IgD-negative memory B cell (primary cell): ENCODE data around the gene RPA1. TPM values are rescaled to one million over a fixed set of nuclear protein-coding genes. Genes with fewer than 3 reads are reported as not detected.
"Not testable (repeated sequence)": the region's sequence is repeated elsewhere in the genome, so short reads cannot be mapped to it uniquely, and the experiment has no call there.

Experiments used
- H3K27ac Mint-ChIP-seq, 3 donors: one replicate each; pipeline ENCODE4 v1.8.0; 2020 to 2022; ENCODE audit warnings: mild to moderate bottlenecking in 3 of 3, mixed read lengths in 3 of 3, moderate library complexity in 1 of 3
- H3K27me3 Mint-ChIP-seq: one replicate; pipeline ENCODE4 v1.8.0; 2021; ENCODE audit warnings: mixed read lengths
- H3K36me3 Mint-ChIP-seq: one replicate; pipeline ENCODE4 v1.8.0; 2020; ENCODE audit warnings: mild to moderate bottlenecking, mixed read lengths
- H3K4me1 Mint-ChIP-seq, 3 donors: one replicate each; pipeline ENCODE4 v1.8.0; 2020 to 2022; ENCODE audit warnings: mixed read lengths in 3 of 3, mild to moderate bottlenecking in 1 of 3
- H3K4me3 Mint-ChIP-seq, 4 donors: one replicate each; pipeline ENCODE4 v1.8.0; 2020 to 2022; ENCODE audit warnings: mild to moderate bottlenecking in 4 of 4, mixed read lengths in 4 of 4, moderate library complexity in 3 of 4
- H3K9me3 Mint-ChIP-seq, 3 donors: one replicate each; pipeline ENCODE4 v1.8.0; 2020 to 2021; ENCODE audit warnings: mixed read lengths in 3 of 3, mild to moderate bottlenecking in 1 of 3
- polyA plus RNA-seq: library from polyadenylated mRNA; unstranded; fragments of 300-500 nt; fragmentation: Illumina TruSeq; gene quantifications from one replicate; pipeline ENCODE4 v1.2.3, GENCODE V29; 2021

The RPA1 gene
- polyA plus RNA-seq, result 57.7 TPM

- Mint-ChIP-seq H3K27ac (peak within 1 kb of the TSS; percentile 85 to 95 (median 92)), H3K4me3 (peak within 1 kb of the TSS; percentile 91 to 97 (median 96)), H3K9me3 (no peaks in the 10 kb centered on the region), H3K27me3 (no peaks in the 10 kb centered on the region), H3K4me1 (peaks cover 26 to 39% (median 35%) of the 10 kb centered on the region in 3 donors), H3K36me3 (peaks cover 9% of the 10 kb centered on the region)
Measured at GRCh38 chr17:1829592-1830257, at the start of gene RPA1, which contains the start of gene SMYD4. RPA1 (plus strand) TSS chr17:1830005; CDS start chr17:1830094, 89 bp downstream. SMYD4 (minus strand) TSS chr17:1829902; CDS start chr17:1827994, 1,908 bp downstream.

DNA sequence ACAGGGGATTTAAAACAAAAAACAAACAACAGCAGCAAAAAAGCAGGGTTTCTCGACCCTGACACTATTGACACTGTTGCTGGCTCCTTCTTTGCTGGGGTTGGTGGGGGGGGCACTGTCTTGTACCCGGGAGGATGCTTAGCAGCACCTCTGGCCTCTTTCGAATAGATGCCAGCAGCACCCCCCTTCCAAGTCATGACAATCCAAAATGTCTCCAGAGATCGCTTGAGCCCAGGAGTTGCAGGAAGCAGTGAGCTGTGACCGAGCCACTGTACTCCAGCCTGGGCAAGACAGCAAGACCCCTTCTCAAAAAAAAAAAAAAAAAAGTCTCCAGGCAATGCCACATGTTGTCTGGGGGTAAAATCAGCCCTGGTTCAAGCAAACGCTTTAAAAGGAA lies 47.6 kb upstream of the RPA1 start:
- Mint-ChIP-seq H3K9me3 (no peaks in the 10 kb centered on the region), H3K4me1 (peaks cover 14 to 22% (median 16%) of the 10 kb centered on the region in 3 donors), H3K4me3 (peak overlapping the region in 2 of 4 donors; percentile 66 to 85), H3K36me3 (peaks cover 9% of the 10 kb centered on the region), H3K27me3 (no peaks in the 10 kb centered on the region), H3K27ac (peak overlapping the region; percentile 51 to 98 (median 94))

GRCh38 chr17:1783271-1783670 lies 46.5 kb upstream of the RPA1 start:
- H3K9me3 Mint-ChIP-seq, result no peaks in the 10 kb centered on the region
- H3K4me1 Mint-ChIP-seq, result peaks cover 14 to 22% (median 16%) of the 10 kb centered on the region in 3 donors
- no peaks in the 10 kb centered on the region for H3K27me3 Mint-ChIP-seq
- H3K4me3 Mint-ChIP-seq, result peak overlapping the region; percentile 10 to 90 (median 75)
- peak overlapping the region; percentile 51 to 98 (median 94) for H3K27ac Mint-ChIP-seq
- peaks cover 10% of the 10 kb centered on the region for H3K36me3 Mint-ChIP-seq

DNA sequence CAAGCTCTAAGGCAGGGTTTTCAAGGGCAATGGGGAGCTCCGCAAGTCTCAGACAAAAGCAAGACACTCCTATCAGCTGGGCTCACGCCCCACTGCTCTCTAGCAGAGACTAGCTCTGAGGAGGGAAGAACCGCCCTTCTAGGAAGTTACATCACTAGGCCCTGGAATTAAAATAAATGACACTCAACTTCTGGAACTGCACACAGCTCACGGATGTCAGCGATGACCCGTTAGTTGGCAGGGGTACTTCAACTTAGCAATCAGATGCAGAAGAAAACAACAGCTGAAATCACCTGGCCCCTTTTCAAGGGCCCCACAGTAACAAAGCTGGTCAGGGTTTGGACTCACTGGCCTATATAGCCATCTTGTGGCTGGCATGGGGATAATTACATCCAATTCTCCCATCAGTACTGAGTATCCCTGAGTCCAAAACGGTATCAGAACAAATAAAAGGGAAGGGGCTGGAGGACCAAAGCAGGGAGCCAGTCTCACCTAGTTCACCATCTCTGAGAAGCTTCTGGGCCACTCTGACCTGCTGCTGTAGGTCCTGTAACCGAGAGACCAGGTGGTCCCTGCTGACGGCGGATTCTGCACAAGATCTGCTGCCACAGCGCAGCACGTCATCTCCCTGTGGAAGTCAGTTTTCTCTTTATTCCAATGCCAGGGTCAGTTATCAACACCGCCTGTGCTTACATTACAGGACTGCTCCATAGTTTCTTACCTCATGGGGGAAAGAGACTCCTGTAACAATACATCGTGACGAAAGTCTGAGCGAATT lies 45.8 kb upstream of the RPA1 start:
- no peaks in the 10 kb centered on the region for H3K9me3 Mint-ChIP-seq
- peak overlapping the region; percentile 10 to 90 (median 60) for H3K4me3 Mint-ChIP-seq
- H3K27ac Mint-ChIP-seq, result peak overlapping the region; percentile 51 to 98 (median 94)
- H3K36me3 Mint-ChIP-seq, result peaks cover 10% of the 10 kb centered on the region
- H3K27me3 Mint-ChIP-seq, result no peaks in the 10 kb centered on the region
- peaks cover 14 to 22% (median 16%) of the 10 kb centered on the region in 3 donors for H3K4me1 Mint-ChIP-seq

- peaks cover 14 to 22% (median 16%) of the 10 kb centered on the region in 3 donors for H3K4me1 Mint-ChIP-seq
- peaks cover 10% of the 10 kb centered on the region for H3K36me3 Mint-ChIP-seq
- no peaks in the 10 kb centered on the region for H3K9me3 Mint-ChIP-seq
- H3K27me3 Mint-ChIP-seq, result no peaks in the 10 kb centered on the region
- no peak overlapping the region for H3K4me3 Mint-ChIP-seq
- no peak overlapping the region for H3K27ac Mint-ChIP-seq
Measured at GRCh38 chr17:1785930-1786329, 43.9 kb upstream of the RPA1 start.

DNA sequence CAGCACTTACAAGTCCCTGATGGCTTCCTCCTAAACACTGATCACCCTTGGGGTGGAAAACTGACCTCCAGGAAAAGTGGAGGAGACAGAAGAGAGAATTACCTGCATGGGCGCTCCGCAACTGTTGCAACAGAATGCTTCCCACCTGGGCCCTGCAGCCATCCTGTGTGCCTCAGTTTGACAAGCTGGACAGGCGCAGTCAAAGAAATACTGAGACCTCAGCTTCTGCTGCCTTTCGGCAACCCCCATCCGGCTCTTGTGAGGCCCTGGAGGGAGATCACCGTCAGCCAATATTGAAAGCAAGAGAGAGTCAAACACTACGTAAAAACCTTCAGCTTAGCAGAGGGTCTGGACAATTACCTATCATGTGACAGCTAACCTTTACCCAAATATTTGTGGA lies 43.1 kb upstream of the RPA1 start:
- no peaks in the 10 kb centered on the region for H3K27me3 Mint-ChIP-seq
- H3K36me3 Mint-ChIP-seq, result peaks cover 10% of the 10 kb centered on the region
- peaks cover 15 to 24% (median 20%) of the 10 kb centered on the region in 3 donors for H3K4me1 Mint-ChIP-seq
- H3K9me3 Mint-ChIP-seq, result no peaks in the 10 kb centered on the region
- no peak overlapping the region for H3K27ac Mint-ChIP-seq
- no peak overlapping the region for H3K4me3 Mint-ChIP-seq

- peaks cover 15 to 21% (median 19%) of the 10 kb centered on the region in 3 donors for H3K4me1 Mint-ChIP-seq
- H3K4me3 Mint-ChIP-seq, result no peak overlapping the region
- no peaks in the 10 kb centered on the region for H3K9me3 Mint-ChIP-seq
- H3K27me3 Mint-ChIP-seq, result no peaks in the 10 kb centered on the region
- peaks cover 10% of the 10 kb centered on the region for H3K36me3 Mint-ChIP-seq
- no peak overlapping the region for H3K27ac Mint-ChIP-seq
Measured at GRCh38 chr17:1787301-1787902, 42.4 kb upstream of the RPA1 start.

DNA sequence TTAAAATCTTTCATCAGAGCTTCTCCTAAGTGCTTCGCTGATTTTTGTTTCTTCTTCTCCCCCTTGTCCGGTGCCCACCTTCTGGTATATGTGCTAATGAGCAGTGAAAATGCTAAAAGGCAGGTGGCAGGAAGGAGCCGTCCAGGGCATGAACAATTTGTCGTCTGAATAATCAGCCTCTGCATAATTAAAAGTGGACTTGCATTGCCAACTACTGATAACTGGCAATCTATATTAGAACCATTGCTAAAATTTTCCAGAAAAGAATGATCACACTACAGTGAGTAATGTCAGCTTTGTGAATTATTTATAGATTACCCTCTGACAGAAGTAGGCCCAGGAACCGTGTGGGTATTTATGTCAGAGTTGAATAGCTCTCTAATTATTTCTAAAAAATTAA lies 39.9 kb upstream of the RPA1 start:
- Mint-ChIP-seq H3K27me3 (no peaks in the 10 kb centered on the region), H3K27ac (no peak overlapping the region), H3K4me3 (no peak overlapping the region), H3K9me3 (no peaks in the 10 kb centered on the region), H3K36me3 (peaks cover 3% of the 10 kb centered on the region), H3K4me1 (peaks cover 1 to 4% (median 3%) of the 10 kb centered on the region in 3 donors)

GRCh38 chr17:1792495-1793446 lies 37.0 kb upstream of the RPA1 start:
- Mint-ChIP-seq H3K27ac (peak overlapping the region in 2 of 3 donors; percentile 23 to 82), H3K4me3 (no peak overlapping the region), H3K36me3 (peaks cover 3% of the 10 kb centered on the region), H3K27me3 (no peaks in the 10 kb centered on the region), H3K9me3 (no peaks in the 10 kb centered on the region), H3K4me1 (peaks cover 4 to 8% (median 8%) of the 10 kb centered on the region in 3 donors)

DNA sequence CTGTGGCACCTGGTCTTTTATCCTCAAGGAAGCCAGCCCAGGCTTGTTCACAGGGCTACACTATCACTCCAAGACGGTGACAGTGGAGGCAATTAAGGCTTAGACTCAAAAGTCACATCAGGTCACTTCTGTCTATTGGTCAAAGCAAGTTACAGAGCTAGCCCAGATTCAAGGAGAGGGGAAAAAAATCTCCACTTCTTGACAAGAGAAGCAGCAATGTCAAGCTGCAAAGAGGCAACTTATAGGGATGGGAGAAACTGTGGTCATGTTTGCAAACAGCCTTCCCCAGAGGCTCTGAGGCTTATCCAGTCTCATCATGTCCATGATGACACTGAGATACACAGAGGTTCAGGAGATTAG lies 36.4 kb upstream of the RPA1 start:
- no peaks in the 10 kb centered on the region for H3K27me3 Mint-ChIP-seq
- no peak overlapping the region for H3K27ac Mint-ChIP-seq
- no peaks in the 10 kb centered on the region for H3K9me3 Mint-ChIP-seq
- peaks cover 3% of the 10 kb centered on the region for H3K36me3 Mint-ChIP-seq
- peaks cover 4 to 8% (median 8%) of the 10 kb centered on the region in 3 donors for H3K4me1 Mint-ChIP-seq
- H3K4me3 Mint-ChIP-seq, result no peak overlapping the region

DNA sequence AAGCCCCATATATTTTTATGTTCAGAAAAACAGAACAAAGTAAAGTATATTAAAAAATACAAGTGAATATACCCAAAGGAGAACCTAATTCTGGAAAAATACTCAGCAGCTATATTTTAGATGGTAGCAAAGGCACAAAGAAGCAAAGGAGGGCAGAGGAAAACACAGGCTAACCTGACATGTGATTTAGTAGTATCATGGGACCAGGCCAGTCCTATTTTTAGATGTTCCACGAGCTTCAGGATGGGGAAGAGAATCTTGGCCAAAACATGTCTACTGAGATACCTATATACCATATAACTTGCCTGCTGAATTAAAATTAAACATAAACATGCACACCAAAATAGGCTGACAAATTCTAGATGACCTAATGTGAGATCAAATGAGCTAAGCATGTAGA lies 33.0 kb upstream of the RPA1 start:
- peaks cover 2% of the 10 kb centered on the region for H3K36me3 Mint-ChIP-seq
- peak overlapping the region in 1 of 3 donors; percentile 50 for H3K27ac Mint-ChIP-seq
- no peaks in the 10 kb centered on the region for H3K27me3 Mint-ChIP-seq
- H3K9me3 Mint-ChIP-seq, result no peaks in the 10 kb centered on the region
- H3K4me3 Mint-ChIP-seq, result no peak overlapping the region
- H3K4me1 Mint-ChIP-seq, result peaks cover 0 to 7% (median 5%) of the 10 kb centered on the region in 3 donors

- H3K4me3 Mint-ChIP-seq, result no peak overlapping the region
- H3K9me3 Mint-ChIP-seq, result no peaks in the 10 kb centered on the region
- H3K27ac Mint-ChIP-seq, result no peak overlapping the region
- peaks cover 0 to 7% (median 5%) of the 10 kb centered on the region in 3 donors for H3K4me1 Mint-ChIP-seq
- H3K27me3 Mint-ChIP-seq, result no peaks in the 10 kb centered on the region
- peaks cover 2% of the 10 kb centered on the region for H3K36me3 Mint-ChIP-seq
Measured at GRCh38 chr17:1797323-1797722, 32.5 kb upstream of the RPA1 start.

GRCh38 chr17:1797846-1798245 lies 32.0 kb upstream of the RPA1 start:
- not testable (repeated sequence) for H3K9me3 Mint-ChIP-seq, H3K4me1 Mint-ChIP-seq, H3K27me3 Mint-ChIP-seq, H3K4me3 Mint-ChIP-seq, H3K36me3 Mint-ChIP-seq, H3K27ac Mint-ChIP-seq

- Mint-ChIP-seq H3K27me3 (no peaks in the 10 kb centered on the region), H3K4me3 (no peak overlapping the region), H3K36me3 (peaks cover 3% of the 10 kb centered on the region), H3K27ac (no peak overlapping the region), H3K9me3 (no peaks in the 10 kb centered on the region), H3K4me1 (peaks cover 0 to 7% (median 5%) of the 10 kb centered on the region in 3 donors)
Measured at GRCh38 chr17:1800240-1800639, 29.6 kb upstream of the RPA1 start.
